HG03442 (cell line): ENCODE results near the gene TTC39A.
"Not testable (repeated sequence)": the region's sequence is repeated elsewhere in the genome, so short reads cannot be mapped to it uniquely, and the experiment has no call there.

Source experiments
- ATAC-seq: cut with Tn5 transposase; IDR thresholded peaks from one replicate; pipeline ENCODE4 v1.9.1; 2021; ENCODE audit warnings: mild to moderate bottlenecking, moderate library complexity; ENCODE audit not compliant: unreplicated experiment

The TTC39A gene

GRCh38 chr1:51340380-51340779 is 10.0 kb upstream of the TTC39A start:
- ATAC-seq = no peak

- no peak for ATAC-seq
Measured at GRCh38 chr1:51336711-51337110, 6.3 kb upstream of the TTC39A start.

GRCh38 chr1:51336004-51336403 is 5.6 kb upstream of the TTC39A start:
- no peak for ATAC-seq

GRCh38 chr1:51331206-51332100 is 1.1 kb upstream of the TTC39A start:
- no peak for ATAC-seq

- ATAC-seq = no peak
Measured at GRCh38 chr1:51329443-51330325, 678 bp downstream of the TTC39A start.

- no peak for ATAC-seq
Measured at GRCh38 chr1:51328926-51329325, 1.4 kb downstream of the TTC39A start.

GRCh38 chr1:51328279-51328678 is 2.1 kb downstream of the TTC39A start:
- ATAC-seq = no peak

- no peak for ATAC-seq
Measured at GRCh38 chr1:51327386-51327785, 3.0 kb downstream of the TTC39A start.

- ATAC-seq = no peak
Measured at GRCh38 chr1:51326839-51327238, 3.5 kb downstream of the TTC39A start.

- ATAC-seq = no peak
Measured at GRCh38 chr1:51325878-51326755, 4.2 kb downstream of the TTC39A start.

- ATAC-seq = no peak
Measured at GRCh38 chr1:51325391-51325790, 5.0 kb downstream of the TTC39A start.

- not testable (repeated sequence) for ATAC-seq
Measured at GRCh38 chr1:51325011-51325385, 5.4 kb downstream of the TTC39A start.

- ATAC-seq = no peak
Measured at GRCh38 chr1:51324251-51325010, 5.9 kb downstream of the TTC39A start.

GRCh38 chr1:51323778-51324177 is 6.6 kb downstream of the TTC39A start:
- no peak for ATAC-seq

GRCh38 chr1:51322417-51323101 is 7.8 kb downstream of the TTC39A start:
- ATAC-seq = no peak

- ATAC-seq = no peak
Measured at GRCh38 chr1:51321924-51322280, 8.5 kb downstream of the TTC39A start.

GRCh38 chr1:51320967-51321923 is 9.1 kb downstream of the TTC39A start:
- ATAC-seq = no peak

- ATAC-seq = no peak
Measured at GRCh38 chr1:51317798-51318197, 12.6 kb downstream of the TTC39A start.

- no peak for ATAC-seq
Measured at GRCh38 chr1:51316846-51317120, 13.6 kb downstream of the TTC39A start.
